PC-9 (cell line): Measurements from ENCODE around the gene KCNJ10. TPM values are rescaled to one million over a fixed set of nuclear protein-coding genes. Genes with fewer than 3 reads are reported as not detected.
"Not testable (repeated sequence)": the region's sequence is repeated elsewhere in the genome, so short reads cannot be mapped to it uniquely, and the experiment has no call there.

Experiments
- BruUV-seq: library from RNA; stranded (reverse); fragments of 400-500 nt; replicated peaks from 2 replicates; lab custom pipeline; 2021; lab: Mats Ljungman, UMichigan
- CTCF ChIA-PET: fragments of 300-600 bp; sonication (Branson Sonifier 250); formaldehyde crosslinking; loops from one replicate; lab custom pipeline; 2022; ENCODE audit warnings: antibody characterized with exemption; lab: Charles Lee
- POLR2A ChIA-PET: fragments of 300-600 bp; sonication (Branson Sonifier 250); formaldehyde crosslinking; loops from one replicate; lab custom pipeline; 2022; ENCODE audit warnings: antibody characterized with exemption; ENCODE audit not compliant: unreplicated experiment; lab: Charles Lee
- DNase-seq, 2 experiments: peaks; one replicate each; pipeline versions ENCODE4 v3.0.0 to v3.0.0-alpha.2; 2015 to 2022; ENCODE audit warnings: mixed read lengths in 1 of 2
- H2AFZ ChIP-seq: fragments of 200-600 bp; sonication (generic); 2 replicates; pipeline ENCODE4 v1.8.1; 2017; ENCODE audit warnings: antibody characterized with exemption
- H3F3A ChIP-seq: fragments of 200-600 bp; sonication (generic); 2 replicates; pipeline ENCODE4 v1.8.1; 2017; ENCODE audit warnings: antibody characterized with exemption, mild to moderate bottlenecking, low read depth; ENCODE audit not compliant: insufficient read depth
- H3K27ac ChIP-seq: fragments of 200-600 bp; sonication (generic); 2 replicates; pipeline ENCODE4 v1.6.1; 2016; ENCODE audit warnings: mixed run types
- H3K27me3 ChIP-seq: fragments of 200-600 bp; sonication (generic); 2 replicates; pipeline ENCODE4 v1.6.1; 2016; ENCODE audit warnings: low read depth, mixed run types; ENCODE audit not compliant: insufficient read depth
- H3K36me3 ChIP-seq: fragments of 200-600 bp; sonication (generic); 2 replicates; pipeline ENCODE4 v1.6.1; 2016; ENCODE audit warnings: low read depth, mixed run types
- H3K4me1 ChIP-seq: fragments of 200-600 bp; sonication (generic); replicated peaks from 2 replicates; pipeline ENCODE4 v1.6.1; 2016; ENCODE audit warnings: mixed run types; ENCODE audit not compliant: insufficient read depth
- H3K4me2 ChIP-seq: fragments of 200-600 bp; sonication (generic); 2 replicates; pipeline ENCODE4 v1.6.1; 2017; ENCODE audit warnings: mixed run types
- H3K4me3 ChIP-seq: fragments of 200-600 bp; sonication (generic); 2 replicates; pipeline ENCODE4 v1.6.1; 2016; ENCODE audit warnings: mixed run types
- H3K79me2 ChIP-seq: fragments of 200-600 bp; sonication (generic); 2 replicates; pipeline ENCODE4 v1.6.1; 2017; ENCODE audit warnings: low read depth, mixed run types
- H3K9me2 ChIP-seq: fragments of 200-600 bp; sonication (generic); 2 replicates; pipeline ENCODE4 v1.8.1; 2017; ENCODE audit warnings: mild to moderate bottlenecking; ENCODE audit not compliant: insufficient read depth
- H3K9me3 ChIP-seq: fragments of 200-600 bp; sonication (generic); 2 replicates; pipeline ENCODE4 v1.8.1; 2016; ENCODE audit warnings: low read depth; ENCODE audit not compliant: insufficient read depth
- H4K20me1 ChIP-seq: fragments of 200-600 bp; sonication (generic); 2 replicates; pipeline ENCODE4 v1.8.1; 2017; ENCODE audit not compliant: insufficient read depth
- EZH2 ChIP-seq: fragments of 200-600 bp; sonication (generic); IDR thresholded peaks from 2 replicates; pipeline ENCODE4 v1.8.0; 2017; ENCODE audit warnings: antibody characterized with exemption, low read depth
- intact Hi-C: fragments of 100-400 bp; cut with micrococcal nuclease; formaldehyde crosslinking; loops from one replicate; pipeline ENCODE4 v1.10.0; 2022; ENCODE audit not compliant: unreplicated experiment
- total RNA-seq: library from RNA; stranded (reverse); gene quantifications from 2 replicates; pipeline ENCODE4 v1.2.3, GENCODE V29; 2021
- TF ChIP-seq, protein P1 (sequence below): fragments of 200-600 bp; sonication (generic); conservative IDR thresholded peaks from 2 replicates; pipeline ENCODE4 v1.6.1; 2017; ENCODE audit warnings: mixed run types, antibody characterized with exemption, mild to moderate bottlenecking, moderate library complexity

KCNJ10 gene
- total RNA-seq, 1 experiment from 2014 or later, result not detected

DNA sequence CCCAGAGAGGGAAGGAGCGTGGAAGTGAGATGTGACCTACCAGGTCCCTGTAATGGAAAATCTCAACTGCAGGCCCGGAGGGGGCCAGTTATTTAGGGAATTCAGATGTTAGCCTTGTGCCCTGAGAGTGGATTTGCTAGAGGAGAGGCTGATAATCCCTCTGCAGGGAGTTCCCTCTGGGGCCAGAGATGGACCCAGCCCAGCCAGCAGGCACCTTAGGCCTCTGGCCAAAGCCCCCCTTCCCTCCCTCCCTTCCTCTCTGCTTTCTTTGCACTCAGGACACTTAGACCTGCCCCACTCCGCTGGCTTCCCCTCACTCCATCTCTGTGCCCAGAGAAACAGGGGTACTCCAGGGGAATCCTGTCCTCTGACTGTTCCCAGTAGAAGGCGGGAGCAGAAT, 44.1 kb upstream of the KCNJ10 start:
- no peak for TF ChIP-seq EZH2
- TF ChIP-seq, protein P1, sequence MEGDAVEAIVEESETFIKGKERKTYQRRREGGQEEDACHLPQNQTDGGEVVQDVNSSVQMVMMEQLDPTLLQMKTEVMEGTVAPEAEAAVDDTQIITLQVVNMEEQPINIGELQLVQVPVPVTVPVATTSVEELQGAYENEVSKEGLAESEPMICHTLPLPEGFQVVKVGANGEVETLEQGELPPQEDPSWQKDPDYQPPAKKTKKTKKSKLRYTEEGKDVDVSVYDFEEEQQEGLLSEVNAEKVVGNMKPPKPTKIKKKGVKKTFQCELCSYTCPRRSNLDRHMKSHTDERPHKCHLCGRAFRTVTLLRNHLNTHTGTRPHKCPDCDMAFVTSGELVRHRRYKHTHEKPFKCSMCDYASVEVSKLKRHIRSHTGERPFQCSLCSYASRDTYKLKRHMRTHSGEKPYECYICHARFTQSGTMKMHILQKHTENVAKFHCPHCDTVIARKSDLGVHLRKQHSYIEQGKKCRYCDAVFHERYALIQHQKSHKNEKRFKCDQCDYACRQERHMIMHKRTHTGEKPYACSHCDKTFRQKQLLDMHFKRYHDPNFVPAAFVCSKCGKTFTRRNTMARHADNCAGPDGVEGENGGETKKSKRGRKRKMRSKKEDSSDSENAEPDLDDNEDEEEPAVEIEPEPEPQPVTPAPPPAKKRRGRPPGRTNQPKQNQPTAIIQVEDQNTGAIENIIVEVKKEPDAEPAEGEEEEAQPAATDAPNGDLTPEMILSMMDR, result no peak
- no peaks in the 10 kb centered on the region for H3K9me3 ChIP-seq
- H3K36me3 ChIP-seq, result no peaks in the 10 kb centered on the region
- H3K9me2 ChIP-seq, result no peaks in the 10 kb centered on the region
- H3K27ac ChIP-seq, result no peak overlapping the region
- H3K4me2 ChIP-seq, result no peak overlapping the region
- no peaks in the 10 kb centered on the region for H3K79me2 ChIP-seq
- peaks cover 10% of the 10 kb centered on the region; the same call in 1 of the 2 replicates for H3F3A ChIP-seq
- ChIA-PET POLR2A (no interaction called here), CTCF (no interaction called here)
- no peak overlapping the region for H2AFZ ChIP-seq
- no peaks in the 10 kb centered on the region for H4K20me1 ChIP-seq
- BruUV-seq, result no TSS peak
- peaks cover 17% of the 10 kb centered on the region for H3K4me1 ChIP-seq
- H3K27me3 ChIP-seq, result no peaks in the 10 kb centered on the region
- DNase-seq, result no peak
- no peak overlapping the region for H3K4me3 ChIP-seq
- intact Hi-C loops, result loop anchor here (1.0 kb wide), 1 partner anchor 74 kb away; no protein-coding TSS in a partner anchor

DNA sequence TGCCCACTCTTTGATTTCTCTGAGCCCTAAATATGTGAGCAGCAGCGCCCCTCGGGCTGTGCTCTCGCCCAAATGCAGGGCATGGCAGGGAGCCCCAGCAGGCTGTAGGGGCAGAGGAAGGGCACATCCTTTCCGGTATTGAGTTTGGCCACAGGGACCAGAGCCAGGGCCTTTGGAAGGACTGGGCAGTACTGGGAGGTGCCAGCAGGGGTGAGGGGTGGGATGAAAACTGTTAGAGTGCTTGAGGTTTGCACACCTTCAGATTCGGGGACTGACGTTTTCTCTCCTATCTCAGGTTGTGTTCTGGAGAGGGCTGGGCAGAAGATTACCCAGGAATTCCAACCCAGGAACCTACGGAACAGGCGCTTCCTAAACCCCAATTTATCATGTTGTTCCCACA, 43.4 kb upstream of the KCNJ10 start:
- intact Hi-C loops, result no loop called here
- Histone ChIP-seq H3K9me2 (no peaks in the 10 kb centered on the region), H3K4me2 (no peak overlapping the region), H3K4me1 (peaks cover 24% of the 10 kb centered on the region), H3K36me3 (no peaks in the 10 kb centered on the region), H3K27ac (no peak overlapping the region), H4K20me1 (no peaks in the 10 kb centered on the region), H3K79me2 (no peaks in the 10 kb centered on the region), H2AFZ (no peak overlapping the region), H3K9me3 (no peaks in the 10 kb centered on the region), H3F3A (peaks cover 10% of the 10 kb centered on the region; the same call in 1 of the 2 replicates), H3K4me3 (no peak overlapping the region), H3K27me3 (no peaks in the 10 kb centered on the region)
- ChIA-PET POLR2A (no interaction called here), CTCF (no interaction called here)
- DNase-seq, result no peak
- BruUV-seq, result no TSS peak
- TF ChIP-seq, protein P1, result no peak
- TF ChIP-seq EZH2, result no peak

DNA sequence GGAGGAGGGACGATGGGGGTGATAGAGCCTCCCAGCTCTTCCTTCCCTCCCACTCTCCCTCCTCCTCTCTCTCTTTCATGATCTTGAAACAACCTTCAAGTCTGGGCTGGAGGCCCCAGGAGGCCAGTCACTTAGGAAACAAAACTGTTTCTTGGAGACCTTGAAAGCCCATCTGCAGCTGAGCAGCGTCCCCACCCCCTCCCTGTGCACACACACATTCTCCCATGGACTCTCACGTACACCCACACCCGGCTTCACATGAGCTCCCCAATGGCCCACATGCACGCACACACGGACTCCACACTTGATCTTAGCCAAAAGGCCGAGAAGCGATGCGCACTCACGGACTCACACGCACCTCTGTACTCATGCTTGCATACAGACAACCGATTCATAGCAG, 42.4 kb upstream of the KCNJ10 start:
- TF ChIP-seq EZH2, result no peak
- TF ChIP-seq, protein P1, result no peak
- Histone ChIP-seq H3K4me3 (no peak overlapping the region), H3K9me2 (no peaks in the 10 kb centered on the region), H3K79me2 (no peaks in the 10 kb centered on the region), H4K20me1 (no peaks in the 10 kb centered on the region), H3K27me3 (no peaks in the 10 kb centered on the region), H3K9me3 (no peaks in the 10 kb centered on the region), H2AFZ (no peak overlapping the region), H3K4me2 (no peak overlapping the region), H3K36me3 (no peaks in the 10 kb centered on the region), H3K4me1 (peaks cover 25% of the 10 kb centered on the region), H3F3A (peaks cover 10% of the 10 kb centered on the region; the same call in 1 of the 2 replicates), H3K27ac (no peak overlapping the region)
- intact Hi-C loops, result no loop called here
- DNase-seq, result no peak
- ChIA-PET CTCF (interaction anchor here (0.6 kb wide), 1 partner anchor 10 kb away, joined by 4 read pairs; no protein-coding TSS in a partner anchor), POLR2A (no interaction called here)
- no TSS peak for BruUV-seq

DNA sequence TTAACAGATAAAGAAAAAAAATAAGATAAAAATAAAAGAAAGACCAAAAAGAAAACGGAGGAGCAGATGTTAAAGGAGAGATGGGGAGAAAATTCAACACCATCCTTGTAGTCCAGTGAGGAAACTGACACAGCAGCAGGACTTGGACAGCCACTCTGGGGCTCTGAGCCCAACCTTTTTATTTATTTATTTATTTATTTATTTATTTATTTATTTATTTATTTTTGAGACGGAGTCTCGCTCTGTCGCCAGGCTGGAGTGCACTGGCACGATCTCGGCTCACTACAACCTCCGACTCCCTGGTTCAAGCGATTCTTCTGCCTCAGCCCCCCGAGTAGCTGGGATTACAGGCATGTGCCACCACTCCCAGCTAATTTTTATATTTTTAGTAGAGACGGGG, 41.5 kb upstream of the KCNJ10 start:
- POLR2A ChIA-PET, H3K9me3 ChIP-seq, H4K20me1 ChIP-seq, H3K27me3 ChIP-seq, H3K27ac ChIP-seq, H2AFZ ChIP-seq, CTCF ChIA-PET, H3K9me2 ChIP-seq, H3K36me3 ChIP-seq, H3K4me2 ChIP-seq, BruUV-seq, H3K4me3 ChIP-seq, H3K79me2 ChIP-seq, DNase-seq, intact Hi-C loops: not testable (repeated sequence)
- Histone ChIP-seq H3F3A (peaks cover 10% of the 10 kb centered on the region; the same call in 1 of the 2 replicates), H3K4me1 (peaks cover 25% of the 10 kb centered on the region)
